ENCODE data around the gene OR9A4. TPM values are rescaled to one million over a fixed set of nuclear protein-coding genes. Genes with fewer than 3 reads are reported as not detected.

OR9A4 gene
- total RNA-seq, 1 experiment from 2014 or later: not detected

DNA sequence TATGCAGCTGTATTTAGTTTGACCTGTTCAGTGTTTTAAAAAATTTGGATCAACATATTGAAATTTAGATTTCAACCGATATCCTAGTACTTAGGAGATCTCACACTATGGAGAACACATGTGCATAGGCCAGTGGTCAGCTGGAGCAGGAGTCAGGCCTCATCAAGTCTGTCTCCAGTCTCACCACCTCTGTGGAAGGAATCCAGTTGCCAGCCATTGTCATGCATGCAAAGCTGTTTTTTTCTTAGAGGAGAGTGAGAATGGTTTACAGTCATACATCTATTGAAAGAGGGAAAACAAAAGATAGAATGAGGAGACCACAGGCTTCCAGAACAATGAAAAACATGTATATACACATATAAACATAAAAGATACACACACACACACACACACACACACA lies 38.1 kb downstream of the OR9A4 start:
- H3K27me3 ChIP-seq (ENCODE audit: insufficient read depth, low read length): no peaks in the 10 kb centered on the region
- H3K9me3 ChIP-seq (ENCODE audit: control insufficient read depth in 1 of 2, insufficient read depth in 1 of 2, low read depth in 1 of 2, low read length in 2 of 2): no peaks in the 10 kb centered on the region
- ATAC-seq: no peak
- no peaks in the 10 kb centered on the region for H3K9me2 ChIP-seq (ENCODE audit: insufficient read depth)
- ChIA-PET RAD21 (ENCODE audit: low non-redundant PET in 1 of 2, low total read pairs in 2 of 2, uncharacterized antibody in 2 of 2, unreplicated experiment in 2 of 2) (no interaction called here), CTCF (no interaction called here), POLR2A (no interaction called here)
- no peaks in the 10 kb centered on the region for H3K36me3 ChIP-seq (ENCODE audit: control insufficient read depth in 1 of 2, insufficient read depth in 2 of 2, low read length in 2 of 2)
- BruUV-seq (replicated peaks): no TSS peak
- H3K4me1 ChIP-seq (ENCODE audit: control insufficient read depth in 1 of 2, insufficient read depth in 2 of 2, low read length in 2 of 2): no peaks in the 10 kb centered on the region
- no peak overlapping the region for H3K4me2 ChIP-seq (ENCODE audit: low read length)
- H3K9ac ChIP-seq (ENCODE audit: low read length): no peak overlapping the region
- no peak for DNase-seq (ENCODE audit: low read depth, low spot score)
- no peak for TF ChIP-seq REST (IDR thresholded peaks at IDR 0.05; ENCODE audit: low read depth)
- TF ChIP-seq EGR1 (IDR thresholded peaks at IDR 0.05; ENCODE audit: low read depth): no peak
- no peak for TF ChIP-seq JUND (IDR thresholded peaks at IDR 0.05)
- TF ChIP-seq, protein P1, sequence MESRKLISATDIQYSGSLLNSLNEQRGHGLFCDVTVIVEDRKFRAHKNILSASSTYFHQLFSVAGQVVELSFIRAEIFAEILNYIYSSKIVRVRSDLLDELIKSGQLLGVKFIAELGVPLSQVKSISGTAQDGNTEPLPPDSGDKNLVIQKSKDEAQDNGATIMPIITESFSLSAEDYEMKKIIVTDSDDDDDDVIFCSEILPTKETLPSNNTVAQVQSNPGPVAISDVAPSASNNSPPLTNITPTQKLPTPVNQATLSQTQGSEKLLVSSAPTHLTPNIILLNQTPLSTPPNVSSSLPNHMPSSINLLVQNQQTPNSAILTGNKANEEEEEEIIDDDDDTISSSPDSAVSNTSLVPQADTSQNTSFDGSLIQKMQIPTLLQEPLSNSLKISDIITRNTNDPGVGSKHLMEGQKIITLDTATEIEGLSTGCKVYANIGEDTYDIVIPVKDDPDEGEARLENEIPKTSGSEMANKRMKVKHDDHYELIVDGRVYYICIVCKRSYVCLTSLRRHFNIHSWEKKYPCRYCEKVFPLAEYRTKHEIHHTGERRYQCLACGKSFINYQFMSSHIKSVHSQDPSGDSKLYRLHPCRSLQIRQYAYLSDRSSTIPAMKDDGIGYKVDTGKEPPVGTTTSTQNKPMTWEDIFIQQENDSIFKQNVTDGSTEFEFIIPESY (IDR thresholded peaks at IDR 0.05; ENCODE audit: extremely low read depth, insufficient replicate concordance, low read length): no peak
- TF ChIP-seq ELF1 (IDR thresholded peaks at IDR 0.05; ENCODE audit: borderline replicate concordance, low read depth): no peak
- no peak for TF ChIP-seq YY1 (IDR thresholded peaks at IDR 0.05; ENCODE audit: extremely low read depth, insufficient replicate concordance, low read depth, low read length)
- no peak for TF ChIP-seq ZFX (IDR thresholded peaks at IDR 0.05)
- TF ChIP-seq CEBPB (IDR thresholded peaks at IDR 0.05; ENCODE audit: low read depth): no peak
- no peak for TF ChIP-seq ZNF274 (IDR thresholded peaks at IDR 0.05; ENCODE audit: low read depth, low read length)
- TF ChIP-seq SIN3A (IDR thresholded peaks at IDR 0.05; ENCODE audit: low read depth): no peak
- TF ChIP-seq CBX3 (IDR thresholded peaks at IDR 0.05; ENCODE audit: low read depth): no peak
- TF ChIP-seq FOSL1 (IDR thresholded peaks at IDR 0.05; ENCODE audit: low read depth): no peak
- TF ChIP-seq MAX (IDR thresholded peaks at IDR 0.05): no peak
- H2AFZ ChIP-seq (ENCODE audit: low read depth, low read length, poor library complexity, severe bottlenecking): no peak overlapping the region
- no peaks in the 10 kb centered on the region for H4K20me1 ChIP-seq (ENCODE audit: insufficient read depth)
- H3K4me3 ChIP-seq (replicated peaks in 1 of 2; ENCODE audit: low read depth in 1 of 2, low read length in 2 of 2): no peak overlapping the region
- H3K79me2 ChIP-seq (ENCODE audit: insufficient read depth, low read length): no peaks in the 10 kb centered on the region
- intact Hi-C loops (cut with micrococcal nuclease): no loop called here
- H3K27ac ChIP-seq (ENCODE audit: low read depth, low read length): no peak overlapping the region
